H1 (cell line): ENCODE results near the gene SNRPB. TPM values are rescaled to one million over a fixed set of nuclear protein-coding genes. Genes with fewer than 3 reads are reported as not detected.

Source experiments
- CTCF ChIA-PET: fragments of 300-600 bp; sonication (Branson Sonifier 250); formaldehyde crosslinking; loops from one replicate; lab custom pipeline; 2021; ENCODE audit not compliant: partially characterized antibody; lab: Charles Lee
- POLR2A ChIA-PET: fragments of 300-600 bp; sonication (Branson Sonifier 250); formaldehyde crosslinking; loops from one replicate; lab custom pipeline; 2021; ENCODE audit warnings: inconsistent platforms; ENCODE audit not compliant: partially characterized antibody; lab: Charles Lee
- DNase-seq, 2 experiments: peaks; one replicate each; pipeline versions ENCODE4 v3.0.0 to v3.0.0-alpha.2; 2010 to 2022; ENCODE audit warnings: low spot score in 2 of 2, low read depth in 1 of 2, mixed read lengths in 1 of 2
- FAIRE-seq: peaks from 2 replicates; lab custom pipeline; 2011; peaks lifted over from hg19 to GRCh38; lab: Jason Lieb, UNC
- H2AFZ ChIP-seq: 2 replicates; pipeline ENCODE4 v1.8.1; 2012; ENCODE audit warnings: low read length, inconsistent platforms
- H2AK5ac ChIP-seq: 2 replicates; pipeline ENCODE4 v1.6.1; 2013; ENCODE audit warnings: low read depth, low read length
- H2BK120ac ChIP-seq: replicated peaks from 2 replicates; pipeline ENCODE3; 2013; ENCODE audit warnings: low read depth, low read length, inconsistent platforms
- H2BK12ac ChIP-seq: 2 replicates; pipeline ENCODE4 v1.6.1; 2013; ENCODE audit warnings: low read depth, low read length
- H2BK15ac ChIP-seq: 2 replicates; pipeline ENCODE4 v1.6.1; 2013; ENCODE audit warnings: low read length
- H2BK20ac ChIP-seq: 2 replicates; pipeline ENCODE4 v1.6.1; 2013; ENCODE audit warnings: low read length
- H2BK5ac ChIP-seq: 2 replicates; pipeline ENCODE4 v1.6.1; 2013; ENCODE audit warnings: low read depth, low read length
- H3K14ac ChIP-seq: 2 replicates; pipeline ENCODE4 v1.6.1; 2013; ENCODE audit warnings: inconsistent platforms; ENCODE audit not compliant: insufficient read length
- H3K18ac ChIP-seq: 2 replicates; pipeline ENCODE4 v1.6.1; 2013; ENCODE audit warnings: low read length; ENCODE audit errors: extremely low read depth
- H3K23ac ChIP-seq: 2 replicates; pipeline ENCODE4 v1.6.1; 2013; ENCODE audit warnings: inconsistent platforms; ENCODE audit not compliant: insufficient read length
- H3K23me2 ChIP-seq: 2 replicates; pipeline ENCODE4 v1.6.1; 2013; ENCODE audit warnings: low read depth, low read length
- H3K27ac ChIP-seq: 2 replicates; pipeline ENCODE4 v1.6.1; 2011; ENCODE audit warnings: low read depth, low read length, inconsistent platforms
- H3K27me3 ChIP-seq, 4 experiments: replicated peaks in 1 of 4; 1 replicate in 1 of 4; 2 replicates in 3 of 4; pipeline versions ENCODE4 v1.6.1 to v1.8.1; 2011 to 2013; ENCODE audit warnings: low read length in 3 of 4, mild to moderate bottlenecking in 3 of 4, inconsistent platforms in 2 of 4, mixed read lengths in 2 of 4, moderate library complexity in 1 of 4; ENCODE audit not compliant: control insufficient read depth in 3 of 4, insufficient read depth in 3 of 4; ENCODE audit errors: extremely low read depth in 1 of 4
- H3K36me3 ChIP-seq, 4 experiments: 2 replicates each; pipeline versions ENCODE4 v1.6.1 to v1.8.1; 2011 to 2013; ENCODE audit warnings: mild to moderate bottlenecking in 4 of 4, low read length in 3 of 4, moderate library complexity in 2 of 4, control low read depth in 1 of 4, inconsistent platforms in 1 of 4; ENCODE audit not compliant: insufficient read depth in 4 of 4, control insufficient read depth in 2 of 4
- H3K4ac ChIP-seq: replicated peaks from 2 replicates; pipeline ENCODE3; 2013; ENCODE audit warnings: low read length, low read depth, mixed read lengths, inconsistent platforms; ENCODE audit not compliant: insufficient read length
- H3K4me1 ChIP-seq, 4 experiments: replicated peaks in 1 of 4; 1 replicate in 1 of 4; 2 replicates in 3 of 4; pipeline versions ENCODE4 v1.6.1 to v1.8.1; 2011 to 2013; ENCODE audit warnings: low read length in 3 of 4, inconsistent platforms in 2 of 4, mixed read lengths in 1 of 4; ENCODE audit not compliant: insufficient read depth in 4 of 4, control insufficient read depth in 3 of 4
- H3K4me2 ChIP-seq, 2 experiments: 2 replicates each; pipeline versions ENCODE4 v1.6.1 to v1.8.1; 2011 to 2013; ENCODE audit warnings: low read depth in 2 of 2, low read length in 2 of 2, control low read depth in 1 of 2, inconsistent platforms in 1 of 2, mild to moderate bottlenecking in 1 of 2; ENCODE audit not compliant: insufficient read depth in 1 of 2
- H3K4me3 ChIP-seq, 4 experiments: fragments of 200-600, 300-600 bp in 1 of 4; sonication (generic), shearing (Covaris generic), sonication (Bioruptor Twin) in 1 of 4; 2 replicates each; pipeline versions ENCODE4 v1.5.1 to v1.8.1; 2011 to 2016; ENCODE audit warnings: low read length in 4 of 4, low read depth in 3 of 4, control low read depth in 2 of 4, inconsistent platforms in 2 of 4, mild to moderate bottlenecking in 2 of 4, mixed read lengths in 1 of 4, moderate library complexity in 1 of 4; ENCODE audit not compliant: insufficient read depth in 2 of 4; ENCODE audit errors: extremely low read depth in 1 of 4
- H3K56ac ChIP-seq: replicated peaks from 2 replicates; pipeline ENCODE3; 2013; ENCODE audit warnings: low read depth, mild to moderate bottlenecking, mixed read lengths, low read length, inconsistent platforms; ENCODE audit not compliant: insufficient read length
- H3K79me1 ChIP-seq: 2 replicates; pipeline ENCODE4 v1.6.1; 2013; ENCODE audit warnings: low read depth, low read length, control low read depth
- H3K79me2 ChIP-seq, 2 experiments: 2 replicates each; pipeline versions ENCODE4 v1.6.1 to v1.8.1; 2012 to 2013; ENCODE audit warnings: low read length in 2 of 2, mild to moderate bottlenecking in 2 of 2, inconsistent platforms in 1 of 2; ENCODE audit not compliant: insufficient read depth in 2 of 2, control insufficient read depth in 1 of 2
- H3K9ac ChIP-seq, 4 experiments: replicated peaks in 1 of 4; 1 replicate in 1 of 4; 2 replicates in 3 of 4; pipeline versions ENCODE4 v1.6.1 to v1.8.1; 2011 to 2013; ENCODE audit warnings: low read depth in 3 of 4, low read length in 3 of 4, control low read depth in 2 of 4, mild to moderate bottlenecking in 2 of 4, moderate library complexity in 2 of 4, inconsistent platforms in 1 of 4; ENCODE audit errors: extremely low read depth in 1 of 4
- H3K9me3 ChIP-seq, 2 experiments: 2 replicates each; pipeline versions ENCODE4 v1.6.1 to v1.8.1; 2012 to 2013; ENCODE audit warnings: mild to moderate bottlenecking in 2 of 2, moderate library complexity in 2 of 2, control low read depth in 1 of 2, inconsistent platforms in 1 of 2, low read depth in 1 of 2, low read length in 1 of 2, mixed read lengths in 1 of 2; ENCODE audit not compliant: insufficient read depth in 2 of 2
- H4K20me1 ChIP-seq, 2 experiments: replicated peaks in 1 of 2; 2 replicates each; pipeline versions ENCODE3 to v1.8.1; 2011 to 2013; ENCODE audit warnings: inconsistent platforms in 2 of 2, low read length in 2 of 2, mild to moderate bottlenecking in 1 of 2; ENCODE audit not compliant: insufficient read depth in 2 of 2, control insufficient read depth in 1 of 2
- H4K5ac ChIP-seq: 2 replicates; pipeline ENCODE4 v1.6.1; 2013; ENCODE audit warnings: low read length, low read depth, mixed read lengths, inconsistent platforms; ENCODE audit not compliant: insufficient read length
- H4K8ac ChIP-seq: 2 replicates; pipeline ENCODE4 v1.8.0; 2013; ENCODE audit warnings: mild to moderate bottlenecking, moderate library complexity, low read length, inconsistent platforms; ENCODE audit not compliant: insufficient read depth; ENCODE audit errors: extremely low read depth
- H4K91ac ChIP-seq: replicated peaks from 2 replicates; pipeline ENCODE3; 2013; ENCODE audit warnings: low read length, mixed read lengths, inconsistent platforms; ENCODE audit not compliant: insufficient read length
- CEBPB ChIP-seq: IDR thresholded peaks from 2 replicates; pipeline ENCODE4 v1.6.1; 2012; ENCODE audit warnings: low read depth, low read length
- E2F6 ChIP-seq: IDR thresholded peaks from 2 replicates; pipeline ENCODE4 v1.6.1; 2012; ENCODE audit warnings: inconsistent platforms
- HDAC2 ChIP-seq, 2 experiments: fragments of 300-600 bp in 1 of 2; sonication (generic) in 1 of 2; IDR thresholded peaks; 2 replicates each; pipeline ENCODE4 v1.6.1; 2011 to 2012; ENCODE audit warnings: low read depth in 2 of 2, low read length in 2 of 2, mild to moderate bottlenecking in 2 of 2, moderate library complexity in 2 of 2, borderline replicate concordance in 1 of 2, inconsistent platforms in 1 of 2
- HDAC6 ChIP-seq: IDR thresholded peaks from one replicate; pipeline ENCODE4 v1.7.1; 2012; ENCODE audit warnings: low read depth, mild to moderate bottlenecking, inconsistent platforms, low read length, moderate library complexity
- JUN ChIP-seq: IDR thresholded peaks from 2 replicates; pipeline ENCODE4 v1.6.1; 2011; ENCODE audit warnings: low read depth, mild to moderate bottlenecking, improper control_type of control experiment, low read length
- POU5F1 ChIP-seq: IDR thresholded peaks from 2 replicates; pipeline ENCODE4 v1.6.1; 2011; ENCODE audit warnings: low read depth, mild to moderate bottlenecking, low read length, moderate library complexity
- RAD21 ChIP-seq, 2 experiments: IDR thresholded peaks in 1 of 2; conservative IDR thresholded peaks in 1 of 2; 2 replicates each; pipeline ENCODE4 v1.6.1; 2011; ENCODE audit warnings: low read depth in 2 of 2, low read length in 2 of 2, improper control_type of control experiment in 1 of 2, inconsistent platforms in 1 of 2, mild to moderate bottlenecking in 1 of 2, moderate library complexity in 1 of 2
- RNF2 ChIP-seq: fragments of 200-900, 300-1000 bp; sonication (generic); IDR thresholded peaks from 2 replicates; pipeline ENCODE4 v1.7.1; 2016; ENCODE audit warnings: borderline replicate concordance, low read depth, mild to moderate bottlenecking, antibody characterized with exemption, low read length; ENCODE audit not compliant: poor library complexity, severe bottlenecking; ENCODE audit errors: missing control alignments
- SIRT6 ChIP-seq: IDR thresholded peaks from one replicate; pipeline ENCODE4 v1.7.1; 2012; ENCODE audit warnings: low read length, inconsistent platforms
- SUZ12 ChIP-seq: fragments of 200-600 bp; sonication (generic); IDR thresholded peaks from 2 replicates; pipeline ENCODE4 v1.6.1; 2012; ENCODE audit warnings: mild to moderate bottlenecking, inconsistent platforms, low read length, moderate library complexity, mixed read lengths
- YY1 ChIP-seq: IDR thresholded peaks from 2 replicates; pipeline ENCODE4 v1.6.1; 2011; ENCODE audit warnings: low read depth, mild to moderate bottlenecking, low read length
- WGBS, 2 experiments: shearing (Covaris generic) in 1 of 2; methylation state at CpG; one replicate each; pipeline versions ENCODE4 v1.1.6 to v1.1.7; 2013 to 2015; ENCODE audit warnings: low lambda C conversion rate in 2 of 2, mixed read lengths in 2 of 2, inconsistent platforms in 1 of 2, low coverage in 1 of 2, missing lambda C conversion rate in 1 of 2; ENCODE audit not compliant: insufficient replicate concordance in 2 of 2, insufficient coverage in 1 of 2, insufficient read length in 1 of 2; ENCODE audit errors: extremely low coverage in 1 of 2, missing lambda C conversion rate in 1 of 2; 5-methylcytosine and 5-hydroxymethylcytosine counted together
- polyA plus RNA-seq, 7 experiments: library from polyadenylated mRNA; depleted of rRNA in 3 of 7; stranded (reverse) in 5 of 7; unstranded in 2 of 7; fragments of >200 nt in 5 of 7; fragments of 200-250 nt in 2 of 7; gene quantifications; 1 replicate in 5 of 7; 2 replicates in 1 of 7; 4 replicates in 1 of 7; pipeline versions ENCODE4 v1.2.1 to v1.2.3, GENCODE V29; 2011 to 2013; ENCODE audit warnings: missing spikeins in 2 of 7, mixed read lengths in 2 of 7
- total RNA-seq: library from RNA; stranded (reverse); fragmentation: NEBNext Ultra II Directional; extraction: Animal tissue kit (Norgen Biotek cat#: 25700); gene quantifications from 2 replicates; pipeline ENCODE4 v1.2.1, GENCODE V29; 2021
- TF ChIP-seq, protein P1 (sequence below): IDR thresholded peaks from 2 replicates; pipeline ENCODE4 v1.6.1; 2012; ENCODE audit warnings: inconsistent platforms

SNRPB gene
- total and polyA plus RNA-seq, 2 of the 8 experiments (the other 6 are each of a cell fraction or from before 2014, with no cell fraction given): 507 to 589 TPM

- H3K79me2 ChIP-seq: peaks cover 6 to 30% of the 10 kb centered on the region in 2 experiments; a peak in 3 of 4 replicates
- no peak overlapping the region for H3K14ac ChIP-seq
- no peak overlapping the region for H2BK120ac ChIP-seq
- no peak overlapping the region for H3K9ac ChIP-seq
- H4K91ac ChIP-seq: no peak overlapping the region
- H2BK12ac ChIP-seq: no peak overlapping the region
- H2BK15ac ChIP-seq: no peak overlapping the region
- ChIA-PET CTCF (interaction anchor here (1.7 to 1.9 kb wide), 3 partner anchors 10 to 59 kb away, joined by 6 to 10 read pairs (median 8); no protein-coding TSS in a partner anchor), POLR2A (interaction anchor here (0.6 to 8.0 kb wide), 6 partner anchors 7 to 1332 kb away, joined by 3 to 119 read pairs (median 3); partner anchors contain the start of gene SNRPB)
- DNase-seq: no peak
- no peak overlapping the region for H2AK5ac ChIP-seq
- peaks cover 22 to 25% of the 10 kb centered on the region in 2 experiments for H4K20me1 ChIP-seq
- H3K4me2 ChIP-seq: no peak overlapping the region
- H2BK20ac ChIP-seq: no peak overlapping the region
- WGBS, 2 experiments: 87% methylated on average over 3 of the region's 3 CpGs; no CpG with 5 or more reads in 1 of the 2 experiments
- H3K27me3 ChIP-seq: no peaks in the 10 kb centered on the region
- H3K18ac ChIP-seq: no peak overlapping the region
- H3K4me1 ChIP-seq: no peaks in the 10 kb centered on the region
- no peaks in the 10 kb centered on the region for H3K9me3 ChIP-seq
- no peak overlapping the region for H3K4ac ChIP-seq
- no peak overlapping the region for H3K56ac ChIP-seq
- no peak overlapping the region for H4K5ac ChIP-seq
- H3K4me3 ChIP-seq: no peak overlapping the region
- no peak for FAIRE-seq
- no peaks in the 10 kb centered on the region for H3K23me2 ChIP-seq
- H3K79me1 ChIP-seq: no peaks in the 10 kb centered on the region; the same call in none of the 2 replicates
- no peak overlapping the region for H3K23ac ChIP-seq
- no peak overlapping the region for H4K8ac ChIP-seq
- H2AFZ ChIP-seq: no peak overlapping the region
- H3K27ac ChIP-seq: no peak overlapping the region
- H3K36me3 ChIP-seq: peaks cover 61 to 87% (median 77%) of the 10 kb centered on the region in 4 experiments
- H2BK5ac ChIP-seq: no peak overlapping the region
- no peak for TF ChIP-seq HDAC2 (IDR thresholded peaks at IDR 0.05; ENCODE audit: borderline replicate concordance in 1 of 2, low read depth in 2 of 2, low read length in 2 of 2)
- no peak for TF ChIP-seq E2F6
- TF ChIP-seq CEBPB: no peak
- TF ChIP-seq SUZ12: no peak
- TF ChIP-seq, protein P1, sequence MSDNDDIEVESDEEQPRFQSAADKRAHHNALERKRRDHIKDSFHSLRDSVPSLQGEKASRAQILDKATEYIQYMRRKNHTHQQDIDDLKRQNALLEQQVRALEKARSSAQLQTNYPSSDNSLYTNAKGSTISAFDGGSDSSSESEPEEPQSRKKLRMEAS: no peak
- TF ChIP-seq YY1: no peak
- no peak for TF ChIP-seq RAD21 (IDR thresholded peaks at IDR 0.05 in 1 of 2, conservative IDR thresholded peaks at IDR 0.05 in 1 of 2; ENCODE audit: low read depth in 2 of 2, low read length in 2 of 2)
- no peak for TF ChIP-seq SIRT6
- no peak for TF ChIP-seq RNF2
- no peak for TF ChIP-seq HDAC6
- TF ChIP-seq JUN: no peak
- TF ChIP-seq POU5F1: no peak
Measured at GRCh38 chr20:2462484-2462883, 8.1 kb downstream of the SNRPB start.
